Hematopoietic multipotent progenitor cell treated with erythropoietin and hydrocortisone succinate and interleukin-3 and kit ligand, for 15 days (in vitro differentiated cells): ENCODE measurements around the gene GPR137B.
A peak's percentile ranks its signal among the peaks of the same experiment; 100 is the strongest.
"Not testable (repeated sequence)": the region's sequence is repeated elsewhere in the genome, so short reads cannot be mapped to it uniquely, and the experiment has no call there.

ENCODE experiments used
- DNase-seq: peaks from one replicate; pipeline ENCODE4 v3.0.0-alpha.2; 2015; ENCODE audit warnings: low spot score

Gene GPR137B, protein sequence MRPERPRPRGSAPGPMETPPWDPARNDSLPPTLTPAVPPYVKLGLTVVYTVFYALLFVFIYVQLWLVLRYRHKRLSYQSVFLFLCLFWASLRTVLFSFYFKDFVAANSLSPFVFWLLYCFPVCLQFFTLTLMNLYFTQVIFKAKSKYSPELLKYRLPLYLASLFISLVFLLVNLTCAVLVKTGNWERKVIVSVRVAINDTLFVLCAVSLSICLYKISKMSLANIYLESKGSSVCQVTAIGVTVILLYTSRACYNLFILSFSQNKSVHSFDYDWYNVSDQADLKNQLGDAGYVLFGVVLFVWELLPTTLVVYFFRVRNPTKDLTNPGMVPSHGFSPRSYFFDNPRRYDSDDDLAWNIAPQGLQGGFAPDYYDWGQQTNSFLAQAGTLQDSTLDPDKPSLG

DNA sequence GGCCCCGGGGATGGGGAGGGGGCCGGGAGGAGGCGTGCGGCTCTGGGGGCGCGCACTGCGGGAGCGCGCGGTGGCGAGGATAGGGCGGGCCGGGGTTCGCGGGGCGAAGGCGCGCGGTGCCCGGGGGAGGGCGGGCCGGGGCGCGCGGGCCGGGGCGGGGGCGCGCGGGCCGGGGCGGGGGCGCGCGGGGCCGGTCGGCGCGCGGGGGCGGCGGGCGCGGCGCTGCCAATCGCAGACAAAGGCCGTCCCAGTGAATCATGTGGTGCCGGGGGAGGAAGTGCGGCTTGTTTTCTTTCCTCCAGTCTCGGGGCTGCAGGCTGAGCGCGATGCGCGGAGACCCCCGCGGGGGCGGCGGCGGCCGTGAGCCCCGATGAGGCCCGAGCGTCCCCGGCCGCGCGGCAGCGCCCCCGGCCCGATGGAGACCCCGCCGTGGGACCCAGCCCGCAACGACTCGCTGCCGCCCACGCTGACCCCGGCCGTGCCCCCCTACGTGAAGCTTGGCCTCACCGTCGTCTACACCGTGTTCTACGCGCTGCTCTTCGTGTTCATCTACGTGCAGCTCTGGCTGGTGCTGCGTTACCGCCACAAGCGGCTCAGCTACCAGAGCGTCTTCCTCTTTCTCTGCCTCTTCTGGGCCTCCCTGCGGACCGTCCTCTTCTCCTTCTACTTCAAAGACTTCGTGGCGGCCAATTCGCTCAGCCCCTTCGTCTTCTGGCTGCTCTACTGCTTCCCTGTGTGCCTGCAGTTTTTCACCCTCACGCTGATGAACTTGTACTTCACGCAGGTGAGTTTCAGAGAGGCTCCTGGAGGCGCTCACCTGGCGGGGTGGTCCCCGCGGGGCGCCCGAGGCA, at the start of gene GPR137B:
TSS of gene GPR137B (plus strand) at position 287 of the 851 bp plus-strand sequence. CDS start at position 371, 84 bp downstream.
- DNase-seq, result no peak

DNA sequence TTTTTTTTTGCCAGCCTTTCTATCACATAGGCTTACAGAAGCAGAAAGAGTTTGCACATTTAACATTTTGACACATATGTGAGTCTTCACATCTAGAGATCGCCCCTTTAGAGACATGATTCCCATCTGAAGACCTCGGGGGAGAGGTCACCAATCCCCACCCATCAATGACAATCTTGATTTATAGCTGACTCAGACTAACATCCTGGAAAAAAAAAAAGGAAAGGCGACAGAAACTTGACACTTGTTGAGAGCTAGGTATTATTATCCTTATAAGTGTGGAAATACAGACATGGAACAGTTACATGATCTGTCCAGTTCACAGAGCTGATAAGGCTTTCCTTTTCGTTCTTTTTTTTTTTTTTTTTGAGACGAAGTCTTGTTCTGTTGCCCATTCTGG, 49.4 kb upstream of the GPR137B start:
- DNase-seq, result no peak

DNA sequence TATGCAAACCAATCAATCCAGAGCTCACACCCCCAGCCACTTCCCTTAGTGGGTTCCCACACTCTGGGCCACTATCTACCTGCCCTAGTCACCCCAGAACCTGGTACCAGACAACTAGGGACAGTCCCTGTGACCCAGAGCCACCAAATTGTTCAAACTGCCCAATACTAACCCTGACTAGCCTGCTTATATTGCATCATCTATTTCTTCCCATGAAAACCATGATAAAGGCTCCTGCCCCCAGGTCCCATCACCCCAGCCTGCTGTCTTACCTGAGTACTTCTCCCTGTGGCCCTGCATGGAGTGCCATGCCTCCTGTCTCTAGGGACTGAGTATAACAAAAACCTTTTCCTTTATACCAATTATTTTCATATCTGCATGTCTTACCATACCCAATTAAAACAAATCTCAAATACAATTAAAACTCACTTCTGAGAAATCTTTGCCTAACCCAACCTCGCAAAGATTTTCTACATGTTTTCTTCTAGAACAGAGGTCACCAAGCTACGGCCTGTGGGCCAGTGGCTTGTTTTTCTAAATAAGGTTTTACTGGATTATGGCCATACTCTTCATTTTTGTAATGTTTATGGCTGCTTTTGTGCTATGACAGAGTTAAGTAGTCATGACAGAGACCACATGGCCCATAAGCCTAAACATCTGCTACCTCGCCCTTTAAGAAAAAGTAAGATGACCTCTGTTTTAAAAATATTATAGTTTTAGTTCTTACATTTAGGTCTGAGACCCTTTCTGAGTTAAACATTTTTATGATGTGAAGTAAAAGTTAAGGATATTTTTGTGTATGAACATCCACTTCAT, 46.4 kb upstream of the GPR137B start:
- no peak for DNase-seq

DNA sequence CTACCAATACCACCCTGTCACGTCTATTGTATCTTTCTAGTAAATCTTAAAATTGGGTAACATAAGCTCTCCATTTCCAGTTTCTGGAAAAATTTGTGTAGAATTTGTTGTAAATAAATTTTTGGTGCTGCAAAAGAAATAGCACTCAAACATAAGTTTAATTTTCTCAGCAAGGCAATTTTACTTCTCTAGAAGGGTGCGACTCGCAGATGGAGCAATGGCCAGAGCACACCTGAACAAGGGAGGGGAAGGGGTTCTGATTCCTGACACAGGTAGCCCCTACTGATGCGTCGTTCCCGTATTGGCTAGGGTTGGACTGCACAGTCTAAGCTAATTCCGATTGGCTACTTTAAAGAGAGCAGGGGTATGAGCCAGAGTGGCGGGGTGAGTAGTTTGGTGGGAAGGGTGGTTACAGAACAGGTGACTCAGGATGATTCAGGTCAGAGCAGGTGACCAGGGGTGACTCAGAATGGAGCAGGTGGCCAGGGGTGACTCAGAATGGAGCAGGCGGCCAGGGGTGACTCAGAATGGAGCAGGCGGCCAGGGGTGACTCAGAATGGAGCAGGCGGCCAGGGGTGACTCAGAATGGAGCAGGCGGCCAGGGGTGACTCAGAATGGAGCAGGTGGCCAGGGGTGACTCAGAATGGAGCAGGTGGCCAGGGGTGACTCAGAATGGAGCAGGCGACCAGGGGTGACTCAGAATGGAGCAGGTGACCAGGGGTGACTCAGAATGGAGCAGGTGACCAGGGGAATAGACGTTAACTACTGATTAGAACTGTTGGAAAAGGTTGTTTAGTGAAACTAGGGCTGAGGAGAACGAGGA, 45.5 kb upstream of the GPR137B start:
- not testable (repeated sequence) for DNase-seq

DNA sequence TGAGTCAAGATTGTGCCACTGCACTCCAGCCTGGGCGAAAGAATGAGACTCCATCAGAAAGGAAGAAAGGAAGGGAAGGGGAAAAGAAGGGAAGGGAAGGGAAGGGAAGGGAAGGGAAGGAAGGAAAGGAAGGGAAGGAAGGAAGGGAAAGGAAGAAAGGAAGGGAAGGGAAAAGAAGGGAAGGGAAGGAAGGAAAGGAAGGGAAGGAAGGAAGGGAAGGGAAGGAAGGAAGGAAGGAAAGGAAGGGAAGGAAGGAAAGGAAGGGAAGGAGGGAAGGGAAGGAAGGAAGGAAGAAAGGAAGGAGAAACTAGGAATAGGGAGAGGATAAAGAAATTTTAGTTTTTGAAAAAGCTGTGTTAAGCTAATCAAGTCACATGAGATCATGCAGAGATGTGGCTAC, 44.1 kb upstream of the GPR137B start:
- no peak for DNase-seq

DNA sequence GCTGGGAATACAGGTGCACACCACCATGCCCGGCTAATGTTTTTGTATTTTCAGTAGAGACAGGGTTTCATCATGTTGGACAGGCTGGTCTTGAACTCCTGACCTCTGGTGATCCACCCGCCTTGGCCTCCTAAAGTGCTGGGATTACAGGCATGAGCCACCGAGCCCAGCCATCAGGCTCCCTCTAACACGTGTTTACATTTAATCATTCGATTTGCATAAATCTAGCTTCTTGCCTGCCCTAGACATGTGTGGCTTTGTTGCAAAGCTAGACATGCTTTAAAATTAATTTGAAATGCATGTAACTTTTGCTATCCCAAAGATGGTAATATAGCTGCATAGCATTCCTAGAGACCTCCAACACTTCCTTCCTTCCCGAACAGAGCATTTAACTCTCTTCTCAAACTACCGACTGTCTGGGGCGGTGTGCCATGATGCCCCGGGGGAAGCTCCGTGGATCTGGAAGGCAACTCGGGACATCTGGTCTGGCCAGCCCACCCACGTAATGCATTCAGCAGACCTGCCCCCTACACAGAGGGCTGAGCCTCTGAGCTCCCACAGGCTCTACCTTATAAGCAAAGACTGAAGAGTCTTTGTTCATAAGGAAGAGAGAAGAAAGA, 42.9 kb upstream of the GPR137B start:
- DNase-seq, result no peak

DNA sequence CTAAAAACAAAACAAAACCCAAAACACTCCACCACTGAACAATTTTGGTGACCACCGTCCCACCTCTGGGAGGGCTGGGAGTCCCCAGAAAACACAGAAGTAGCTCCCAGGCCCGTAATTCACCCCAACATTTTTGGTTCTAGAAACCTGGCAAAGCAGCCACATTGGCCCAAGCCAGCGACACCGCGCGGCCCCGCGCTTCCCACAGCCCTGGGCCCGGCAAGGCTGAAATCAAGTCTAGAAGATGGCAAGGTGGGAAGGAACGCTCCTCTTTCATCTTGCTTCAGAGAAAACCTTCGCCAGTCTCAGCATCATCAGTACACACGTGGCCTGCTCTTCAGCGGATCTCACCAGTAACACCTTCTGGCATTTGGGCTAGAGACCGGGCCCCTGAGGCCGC, 41.5 kb upstream of the GPR137B start:
- DNase-seq, result no peak

DNA sequence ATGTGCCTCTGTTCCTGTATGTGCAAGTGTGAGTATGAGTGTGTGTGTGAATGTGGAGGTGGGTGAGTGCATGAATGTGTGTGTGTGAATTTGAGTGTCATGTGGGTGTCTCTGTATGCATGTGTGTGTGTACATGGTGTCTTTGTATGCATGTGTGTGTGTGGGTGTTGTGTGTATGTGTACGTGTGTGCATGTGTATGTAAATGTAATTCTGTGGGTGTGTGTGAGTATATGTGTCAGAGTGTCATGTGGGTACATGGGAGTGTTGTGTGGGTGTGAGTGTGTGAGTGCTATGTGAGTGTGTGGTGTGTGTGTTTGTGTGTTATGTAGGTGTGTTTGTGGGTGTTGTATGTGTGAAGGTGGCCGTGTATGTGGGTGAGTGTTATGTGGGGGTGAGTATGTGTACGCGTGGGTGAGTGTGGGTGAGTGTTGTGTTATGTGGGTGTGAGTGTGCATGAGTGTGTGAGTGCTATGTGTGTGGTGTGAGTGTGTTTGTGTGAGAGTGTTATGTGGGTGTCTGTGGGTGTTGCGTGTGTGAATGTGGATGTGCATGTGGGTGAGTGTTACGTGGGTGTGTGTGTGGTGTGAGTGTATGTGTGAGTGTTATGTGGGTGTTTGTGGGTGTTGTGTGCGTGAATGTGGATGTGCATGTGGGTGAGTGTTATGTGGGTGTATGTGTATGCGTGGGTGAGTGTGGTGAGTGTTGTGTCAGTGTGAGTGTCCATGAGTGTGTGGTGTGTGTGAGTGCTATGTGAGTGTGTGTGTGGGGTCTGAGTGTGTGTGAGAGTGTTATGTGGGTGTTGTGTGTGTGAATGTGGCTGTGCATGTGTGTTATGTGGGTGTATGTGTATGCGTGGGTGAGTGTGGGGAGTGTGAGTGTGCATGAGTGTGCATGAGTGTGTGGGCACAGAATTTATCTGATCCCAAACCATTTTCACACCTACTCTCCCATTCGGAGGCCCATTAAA, 40.8 kb upstream of the GPR137B start:
- no peak for DNase-seq

DNA sequence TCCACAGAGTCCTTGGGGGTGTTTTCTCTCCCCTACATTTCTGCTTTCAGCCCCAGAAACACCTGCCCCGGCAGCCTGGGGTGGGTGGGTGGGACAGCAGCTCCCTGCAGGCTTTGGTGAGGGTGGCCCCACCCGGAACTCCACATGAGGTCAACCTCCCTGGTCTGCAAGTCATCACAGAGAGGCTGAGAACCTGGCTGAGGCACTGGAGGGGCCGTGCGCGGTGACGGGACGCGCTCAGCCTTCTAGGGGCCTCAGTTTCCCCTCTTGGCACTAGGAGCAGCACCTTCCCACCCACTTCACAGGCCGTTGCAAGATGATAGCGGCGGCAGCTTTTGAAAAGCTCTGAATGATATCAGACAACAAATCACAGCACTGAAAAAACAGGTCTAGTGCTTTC, 39.7 kb upstream of the GPR137B start:
- no peak for DNase-seq

DNA sequence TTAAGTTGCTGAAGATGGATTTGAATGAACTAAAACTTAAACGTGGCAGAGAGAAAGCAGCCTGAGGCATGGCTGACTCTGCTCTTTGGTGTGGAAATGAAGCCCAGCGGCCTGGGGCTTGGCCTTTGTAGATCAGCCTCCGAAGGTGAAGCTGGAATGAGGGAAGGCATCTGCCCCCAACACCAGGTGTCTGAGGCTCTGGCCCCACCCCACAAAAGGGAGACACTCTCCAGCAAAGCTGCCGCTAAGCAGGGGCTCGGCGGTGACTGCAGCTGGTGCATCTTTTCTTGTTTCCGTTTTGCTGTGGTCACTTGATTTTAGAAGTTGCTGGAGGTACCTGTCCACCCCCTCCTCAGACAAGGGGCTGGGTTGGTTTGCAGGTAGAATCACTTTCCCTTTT, 39.3 kb upstream of the GPR137B start:
- no peak for DNase-seq

DNA sequence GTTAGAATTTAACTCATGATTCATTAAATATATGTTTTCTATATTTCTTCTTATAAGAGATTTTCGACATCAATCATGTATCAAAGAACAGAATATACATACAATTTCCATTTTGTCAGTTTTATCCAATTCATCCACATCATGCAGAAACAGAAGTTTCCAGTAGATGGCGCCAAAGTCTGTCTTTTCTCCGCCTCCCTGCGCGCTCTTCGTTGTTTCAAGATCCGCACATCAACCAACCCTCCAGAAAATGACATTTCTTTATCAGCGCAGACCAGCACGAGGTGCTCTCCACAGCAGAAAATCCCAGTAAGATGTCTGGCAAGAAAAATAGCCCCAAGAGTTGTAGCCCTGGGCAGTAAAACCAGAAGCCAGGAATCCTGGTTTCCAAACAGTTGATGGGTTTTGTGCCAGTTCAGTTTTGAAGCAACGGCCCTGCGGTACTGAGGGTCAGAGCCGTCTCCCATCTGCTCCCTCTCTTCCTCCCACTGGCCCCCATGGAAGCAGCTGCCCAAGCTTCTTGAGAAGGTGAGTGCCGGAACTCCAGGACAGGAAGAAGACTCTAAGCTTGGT, 38.6 kb upstream of the GPR137B start:
- DNase-seq, result peak; percentile 49

DNA sequence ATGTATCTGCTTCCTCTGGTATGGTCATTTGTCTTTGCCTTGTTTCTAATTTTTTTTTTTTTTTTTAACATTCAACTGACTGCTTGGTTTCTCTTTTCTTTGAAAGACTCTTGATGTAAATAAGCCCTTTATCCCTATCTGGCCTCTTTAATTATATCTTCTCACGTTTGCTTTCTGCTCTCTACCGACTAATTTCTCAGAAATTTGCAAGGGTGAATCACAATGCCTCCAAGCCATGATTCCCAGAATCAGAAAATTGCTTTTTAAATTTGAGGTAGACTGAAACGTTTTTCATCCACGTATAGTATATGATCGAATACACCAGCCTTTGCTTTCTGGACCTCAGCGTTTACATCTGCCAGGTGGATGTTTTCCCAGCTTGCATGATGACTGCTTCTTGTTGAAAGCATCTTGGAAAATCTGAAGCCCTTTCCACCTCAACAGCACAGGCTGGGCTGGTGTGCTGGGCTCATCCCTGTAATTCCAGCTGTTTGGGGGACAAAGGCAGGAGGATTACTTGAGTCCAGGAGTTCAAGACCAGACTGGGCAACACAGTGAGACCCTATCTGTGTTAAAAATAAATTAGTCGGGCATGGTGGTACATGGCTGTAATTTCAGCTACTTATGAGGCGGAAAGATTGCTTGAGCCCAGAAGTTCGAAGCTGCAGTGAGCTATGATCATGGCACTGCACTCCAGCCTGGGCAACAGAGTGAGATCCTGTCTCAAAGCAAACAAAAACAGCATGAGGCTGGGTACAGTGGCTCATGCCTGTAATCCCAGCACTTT, 35.0 kb upstream of the GPR137B start:
- no peak for DNase-seq

DNA sequence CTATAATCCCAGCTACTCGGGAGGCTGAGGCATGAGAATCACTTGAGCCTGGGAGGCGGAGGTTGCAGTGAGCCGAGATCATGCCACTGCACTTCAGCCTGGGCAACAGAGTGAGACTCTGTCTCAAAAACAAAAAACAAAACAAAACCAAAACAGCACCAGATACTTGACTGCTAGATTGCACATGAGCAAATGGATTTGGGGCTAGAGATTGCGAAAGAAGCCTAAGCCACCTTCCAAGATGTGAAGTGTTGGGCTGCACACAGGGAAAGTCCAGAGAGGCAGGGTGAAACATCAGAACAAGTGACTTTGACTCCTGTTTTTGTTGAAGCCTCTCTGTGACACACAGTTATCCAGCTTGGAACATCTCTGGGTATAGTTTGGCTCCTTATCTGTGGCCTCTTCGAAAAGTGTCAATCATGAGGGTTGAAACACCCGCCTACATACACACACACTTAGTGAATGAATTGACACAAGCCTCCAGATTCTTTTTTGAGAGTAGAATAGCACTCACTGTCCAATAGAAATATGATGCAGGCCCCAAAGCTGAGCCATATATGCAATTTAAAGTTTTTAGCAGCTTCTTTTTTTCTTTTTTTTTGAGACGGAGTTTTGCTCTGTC, 34.2 kb upstream of the GPR137B start:
- DNase-seq, result no peak

DNA sequence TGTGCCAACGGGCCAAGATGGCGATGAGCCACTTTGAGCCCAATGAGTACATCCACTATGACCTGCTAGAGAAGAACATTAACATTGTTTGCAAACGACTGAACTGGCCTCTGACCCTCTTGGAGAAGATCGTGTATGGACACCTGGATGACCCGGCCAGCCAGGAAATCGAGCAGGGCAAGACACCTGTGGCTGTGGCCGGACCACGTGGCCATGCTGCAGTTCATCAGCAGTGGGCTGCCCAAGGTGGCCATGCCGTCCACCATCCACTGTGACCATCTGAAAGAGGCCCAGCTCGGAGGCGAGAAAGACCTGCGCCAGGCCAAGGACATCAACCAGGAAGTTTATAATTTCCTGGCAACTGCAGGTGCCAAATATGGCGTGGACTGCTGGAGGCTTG, 32.2 kb upstream of the GPR137B start:
- DNase-seq, result no peak

DNA sequence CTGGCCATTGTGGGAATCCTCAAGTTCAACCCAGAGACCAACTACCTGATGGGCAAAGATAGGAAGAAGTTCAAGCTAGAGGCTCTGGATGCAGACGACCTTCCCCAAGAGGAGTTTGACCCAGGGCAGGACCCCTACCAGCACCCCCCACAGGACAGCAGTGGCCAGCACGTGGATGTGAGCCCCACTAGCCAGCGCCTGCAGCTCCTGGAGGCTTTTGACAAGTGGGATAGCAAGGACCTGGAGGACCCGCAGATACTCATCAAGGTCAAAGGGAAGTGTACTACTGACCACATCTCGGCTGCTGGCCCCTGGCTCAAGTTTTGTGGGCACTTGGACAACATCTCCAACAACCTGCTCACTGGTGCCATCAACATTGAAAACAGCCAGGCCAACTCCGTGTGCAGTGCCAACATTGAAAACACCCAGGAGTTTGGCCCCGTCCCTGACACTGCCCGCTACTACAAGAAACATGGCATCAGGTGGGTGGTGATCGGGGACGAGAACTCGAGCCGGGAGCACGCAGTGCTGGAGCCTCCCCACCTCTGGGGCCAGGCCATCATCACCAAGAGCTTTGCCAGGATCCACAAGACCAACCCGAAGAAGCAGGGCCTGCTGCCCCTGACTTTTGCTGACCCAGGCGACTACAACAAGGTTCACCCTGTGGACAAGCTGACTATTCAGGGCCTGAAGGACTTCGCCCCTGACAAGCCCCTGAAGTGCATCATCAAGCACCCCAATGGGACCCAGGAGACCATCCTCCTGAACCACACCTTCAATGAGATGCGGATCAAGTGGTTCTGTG, 30.6 kb upstream of the GPR137B start:
- no peak for DNase-seq

DNA sequence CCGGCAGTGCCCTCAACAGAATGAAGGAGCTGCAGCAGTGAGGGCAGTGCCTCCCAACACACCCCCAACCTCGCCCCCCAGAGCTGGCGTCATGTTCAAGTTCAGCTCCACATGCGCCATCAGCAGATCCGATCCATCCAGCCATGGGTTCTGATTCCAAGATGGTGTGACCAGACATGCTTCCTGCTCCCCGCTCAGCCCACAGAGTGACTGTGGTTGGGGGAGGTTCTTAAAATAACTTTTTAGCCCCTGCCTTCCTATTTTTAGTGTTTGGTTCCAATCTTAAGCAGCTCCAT, 30.1 kb upstream of the GPR137B start:
- DNase-seq, result no peak

DNA sequence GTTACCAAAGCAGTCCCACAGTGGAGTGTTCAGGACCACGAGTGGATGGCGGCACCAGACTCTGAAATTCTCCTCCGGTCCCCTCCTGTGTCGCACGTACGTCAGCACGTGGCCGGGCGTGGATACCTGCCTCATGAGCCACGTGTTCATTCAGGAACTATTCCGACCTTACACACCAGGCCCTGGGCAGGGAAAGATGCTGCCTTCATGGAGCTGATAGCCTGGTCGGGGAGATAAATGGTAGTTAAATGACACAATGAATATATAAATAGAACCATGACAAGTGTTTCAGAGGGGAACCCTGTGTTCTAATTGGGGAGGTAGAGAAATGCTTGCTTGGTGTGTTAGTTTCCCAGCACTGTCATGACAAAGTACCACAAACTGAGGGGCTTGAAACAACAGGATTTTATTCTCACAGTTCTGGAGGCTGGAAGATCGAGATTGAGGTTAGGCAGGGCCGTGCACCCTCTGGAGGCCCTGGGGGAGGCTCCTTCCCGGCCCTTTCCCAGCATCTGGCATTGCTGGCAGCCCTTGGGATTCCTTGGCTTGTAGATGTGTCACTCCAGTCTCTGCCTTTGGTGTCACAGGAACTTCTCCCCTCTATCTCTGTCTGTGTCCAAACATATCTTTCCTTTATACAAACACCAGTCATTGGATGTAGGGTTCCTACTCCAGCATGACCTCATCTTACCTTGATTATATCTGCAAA, 28.9 kb upstream of the GPR137B start:
- DNase-seq, result no peak
